Adrenal gland (tissue), 12 donors: ENCODE data around the gene PANK2. TPM values are rescaled to one million over a fixed set of nuclear protein-coding genes. Genes with fewer than 3 reads are reported as not detected.

Experiments
- DNase-seq, 7 donors: peaks; one replicate each; pipeline ENCODE4 v3.0.0-alpha.2; 2019 to 2020
- H3K27ac ChIP-seq, 5 donors: fragments of 200-600 bp; sonication (generic) in 4 of 5; 1 replicate in 3 of 5; 2 replicates in 2 of 5; pipeline versions ENCODE4 v1.5.1 to v1.8.0; 2016 to 2020; ENCODE audit warnings: mild to moderate bottlenecking in 1 of 5
- H3K27me3 ChIP-seq: fragments of 200-600 bp; 2 replicates; pipeline ENCODE4 v1.8.0; 2021
- H3K36me3 ChIP-seq, 2 donors: fragments of 200-600 bp; replicated peaks in 1 of 2; 1 replicate in 1 of 2; 2 replicates in 1 of 2; pipeline versions ENCODE4 v1.5.1 to v1.8.0; 2018 to 2022
- H3K4me1 ChIP-seq, 2 donors: fragments of 200-600 bp; replicated peaks in 1 of 2; 1 replicate in 1 of 2; 2 replicates in 1 of 2; pipeline versions ENCODE4 v1.5.1 to v1.8.0; 2018 to 2021
- H3K4me3 ChIP-seq, 4 donors: fragments of 200-600 bp; sonication (generic) in 3 of 4; one replicate each; pipeline ENCODE4 v1.5.1; 2016 to 2018
- H3K9me3 ChIP-seq, 3 donors: fragments of 200-600 bp; sonication (generic) in 1 of 3; replicated peaks in 1 of 3; 1 replicate in 2 of 3; 2 replicates in 1 of 3; pipeline versions ENCODE4 v1.5.1 to v1.8.0; 2016 to 2021
- POLR2A ChIP-seq, 2 donors: fragments of 450-650 bp; IDR thresholded peaks; one replicate each; pipeline ENCODE4 v1.6.1; 2017; ENCODE audit warnings: antibody characterized with exemption in 2 of 2, mild to moderate bottlenecking in 2 of 2, moderate library complexity in 1 of 2
- WGBS, 4 donors: extraction: QIAGEN DNeasy Blood & Tissue Kit in 2 of 4; methylation state at CpG; one replicate each; pipeline versions ENCODE4 v1.1.5 to v1.1.7; 2013 to 2017; 5-methylcytosine and 5-hydroxymethylcytosine counted together
- intact Hi-C, 2 donors: fragments of 100-400 bp; cut with DNase I; formaldehyde crosslinking; loops; one replicate each; pipeline versions ENCODE4 v1.14.1 to v1.15.0; 2022 to 2023
- polyA plus RNA-seq, 3 donors: library from polyadenylated mRNA; stranded (reverse); fragments of 200-250 nt in 2 of 3; fragments of 350-450 nt in 1 of 3; fragmentation: Illumina TruSeq in 1 of 3; extraction: RNeasy Lipid Tissue Mini Kit (QIAGEN cat#74804) in 1 of 3; gene quantifications; one replicate each; pipeline ENCODE4 v1.2.3, GENCODE V29; 2013 to 2014
- total RNA-seq, 9 donors: library from RNA; depleted of rRNA in 4 of 9; stranded (reverse); fragments of >200 nt in 4 of 9; fragments of 120-200 nt in 1 of 9; fragmentation: NEBNext Ultra II Directional in 1 of 9; extraction: Animal tissue kit (Norgen Biotek cat#: 25700) in 1 of 9; gene quantifications; one replicate each; pipeline versions ENCODE4 v1.1.0 to v1.2.4, GENCODE V29; 2013 to 2023
- TF ChIP-seq, protein P1 (sequence below), 6 experiments: fragments of 450-650 bp in 4 of 6; fragments of 200-600 bp in 2 of 6; sonication (generic) in 1 of 6; IDR thresholded peaks; 1 replicate in 5 of 6; 2 replicates in 1 of 6; pipeline versions ENCODE4 v1.5.1 to v1.8.0; 2016 to 2021; ENCODE audit warnings: antibody characterized with exemption in 6 of 6, mild to moderate bottlenecking in 2 of 6, moderate library complexity in 1 of 6
- donor health status: healthy with polysubstance abuse.
- donor health status: Bipolar disorder and iron deficiency.
- donor health status: DM: yes; HTN: yes; CAD: no.
- donor health status: DM: no; HTN: no; CAD: no.
- donor health status: DM: no; HTN: no; CAD: no.
- donor health status: DM: yes; HTN: yes; CAD: no.

The PANK2 gene
- total and polyA plus RNA-seq, 12 donors: 32.5 to 70.1 (median 46.9) TPM

DNA sequence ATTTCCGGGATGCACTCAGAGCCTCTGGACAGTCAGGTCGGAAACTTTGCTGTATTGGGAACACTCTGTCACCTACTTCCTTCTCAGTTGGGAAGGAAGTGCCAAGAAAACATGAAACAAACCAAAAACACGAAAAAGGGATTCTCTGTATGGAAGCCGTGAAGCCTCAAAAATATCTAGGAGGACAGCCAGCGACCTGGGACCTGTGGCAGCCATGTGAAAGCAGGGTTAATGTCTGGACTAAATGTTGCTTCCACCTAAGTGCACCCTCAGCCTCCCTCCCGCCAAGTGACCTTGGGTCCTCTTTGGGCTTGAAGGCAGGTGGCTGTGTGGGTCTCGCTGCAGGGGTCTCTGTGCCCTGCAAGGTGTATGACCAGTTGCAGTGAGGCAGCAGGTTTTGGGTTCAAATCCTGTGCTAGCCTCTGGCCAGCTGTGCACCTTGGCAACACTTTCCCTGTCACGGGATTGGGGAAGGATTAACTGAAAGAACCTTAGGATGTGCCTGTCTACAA lies 41.7 kb upstream of the PANK2 start:
- Histone ChIP-seq H3K4me3 (peak overlapping the region; percentile 29 to 94 (median 88)), H3K9me3 (no peaks in the 10 kb centered on the region), H3K27ac (peak overlapping the region; percentile 74 to 95 (median 87)), H3K27me3 (no peaks in the 10 kb centered on the region), H3K4me1 (peaks cover 9 to 23% of the 10 kb centered on the region in 2 donors), H3K36me3 (no peaks in the 10 kb centered on the region)
- 9 to 18% (median 12%) methylated on average over 7 to 8 of the region's 8 CpGs for WGBS, 4 donors
- intact Hi-C loops: no loop called here
- TF ChIP-seq, protein P1, sequence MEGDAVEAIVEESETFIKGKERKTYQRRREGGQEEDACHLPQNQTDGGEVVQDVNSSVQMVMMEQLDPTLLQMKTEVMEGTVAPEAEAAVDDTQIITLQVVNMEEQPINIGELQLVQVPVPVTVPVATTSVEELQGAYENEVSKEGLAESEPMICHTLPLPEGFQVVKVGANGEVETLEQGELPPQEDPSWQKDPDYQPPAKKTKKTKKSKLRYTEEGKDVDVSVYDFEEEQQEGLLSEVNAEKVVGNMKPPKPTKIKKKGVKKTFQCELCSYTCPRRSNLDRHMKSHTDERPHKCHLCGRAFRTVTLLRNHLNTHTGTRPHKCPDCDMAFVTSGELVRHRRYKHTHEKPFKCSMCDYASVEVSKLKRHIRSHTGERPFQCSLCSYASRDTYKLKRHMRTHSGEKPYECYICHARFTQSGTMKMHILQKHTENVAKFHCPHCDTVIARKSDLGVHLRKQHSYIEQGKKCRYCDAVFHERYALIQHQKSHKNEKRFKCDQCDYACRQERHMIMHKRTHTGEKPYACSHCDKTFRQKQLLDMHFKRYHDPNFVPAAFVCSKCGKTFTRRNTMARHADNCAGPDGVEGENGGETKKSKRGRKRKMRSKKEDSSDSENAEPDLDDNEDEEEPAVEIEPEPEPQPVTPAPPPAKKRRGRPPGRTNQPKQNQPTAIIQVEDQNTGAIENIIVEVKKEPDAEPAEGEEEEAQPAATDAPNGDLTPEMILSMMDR (IDR thresholded peaks at IDR 0.05): no peak
- TF ChIP-seq POLR2A (IDR thresholded peaks at IDR 0.05): no peak
- no peak for DNase-seq

DNA sequence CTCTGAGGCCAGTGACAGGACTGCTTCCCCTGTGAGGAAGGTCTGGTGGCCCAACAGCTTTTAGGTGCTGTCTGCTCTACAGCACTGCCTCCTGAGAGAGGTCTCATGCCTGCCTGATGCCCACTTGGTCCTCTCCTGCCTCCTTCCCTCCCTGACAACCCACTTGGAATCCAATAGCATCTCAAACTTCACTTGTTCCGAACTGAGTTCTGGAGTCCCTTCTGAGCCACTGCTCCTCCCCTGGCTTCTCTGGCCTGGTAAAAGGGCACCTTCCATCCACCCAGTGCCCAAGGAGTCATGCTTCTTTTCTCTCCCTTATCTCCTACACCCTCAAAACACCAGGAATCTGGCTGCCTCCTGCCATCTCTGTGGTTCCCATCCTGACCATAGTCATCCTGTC lies 40.6 kb upstream of the PANK2 start:
- Histone ChIP-seq H3K27me3 (no peaks in the 10 kb centered on the region), H3K27ac (no peak overlapping the region), H3K9me3 (no peaks in the 10 kb centered on the region), H3K4me1 (peaks cover 9 to 23% of the 10 kb centered on the region in 2 donors), H3K4me3 (no peak overlapping the region), H3K36me3 (no peaks in the 10 kb centered on the region)
- TF ChIP-seq POLR2A (IDR thresholded peaks at IDR 0.05): no peak
- TF ChIP-seq, protein P1 (IDR thresholded peaks at IDR 0.05): no peak
- 91 to 100% (median 93%) methylated on average over 1 of the region's 1 CpG for WGBS, 4 donors
- no peak for DNase-seq
- intact Hi-C loops: no loop called here

DNA sequence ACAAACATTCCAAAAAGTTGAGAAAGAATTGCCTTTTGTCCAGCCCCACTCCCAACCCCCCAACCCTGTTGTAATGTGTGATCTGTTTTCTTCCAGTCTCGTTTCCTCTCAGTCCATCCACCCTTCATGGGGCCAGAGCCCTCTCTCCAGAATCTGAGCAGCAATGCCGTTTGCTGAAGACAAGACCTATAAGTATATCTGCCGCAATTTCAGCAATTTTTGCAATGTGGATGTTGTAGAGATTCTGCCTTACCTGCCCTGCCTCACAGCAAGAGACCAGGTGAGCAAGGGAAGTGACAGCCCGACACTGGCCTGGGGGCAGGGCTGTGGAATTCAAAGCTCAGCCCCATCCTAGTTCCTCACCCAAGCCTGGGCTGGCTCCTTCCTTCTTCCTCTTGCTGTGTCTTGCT lies 34.7 kb upstream of the PANK2 start:
- intact Hi-C loops: loop anchor here in 1 of 2 donors (10.0 kb wide), 1 partner anchor 180 kb away; no protein-coding TSS in a partner anchor
- TF ChIP-seq, protein P1 (IDR thresholded peaks at IDR 0.05): no peak
- TF ChIP-seq POLR2A (IDR thresholded peaks at IDR 0.05): no peak
- no peak for DNase-seq
- no peak overlapping the region for H3K27ac ChIP-seq
- H3K4me1 ChIP-seq: no peaks in the 10 kb centered on the region
- no peak overlapping the region for H3K4me3 ChIP-seq
- WGBS, 4 donors: 63 to 78% (median 72%) methylated on average over 4 of the region's 4 CpGs
- H3K36me3 ChIP-seq: peaks cover 0 to 39% of the 10 kb centered on the region in 2 donors
- H3K9me3 ChIP-seq: no peaks in the 10 kb centered on the region
- H3K27me3 ChIP-seq: no peaks in the 10 kb centered on the region

DNA sequence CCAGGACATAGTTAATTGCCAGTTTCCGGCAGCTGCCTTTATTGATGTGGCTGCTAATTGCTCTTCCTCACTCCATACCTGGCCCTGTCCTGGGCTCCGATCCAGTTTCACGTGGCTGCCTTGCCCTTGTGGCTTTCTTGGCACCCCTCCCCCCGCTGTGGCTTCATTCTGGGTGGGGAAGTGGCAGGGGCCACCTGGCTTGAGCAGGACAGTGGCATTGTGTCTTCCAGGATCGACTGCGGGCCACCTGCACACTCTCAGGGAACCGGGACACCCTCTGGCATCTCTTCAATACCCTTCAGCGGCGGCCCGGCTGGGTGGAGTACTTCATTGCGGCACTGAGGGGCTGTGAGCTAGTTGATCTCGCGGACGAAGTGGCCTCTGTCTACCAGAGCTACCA lies 31.8 kb upstream of the PANK2 start:
- WGBS, 4 donors: 77 to 86% (median 81%) methylated on average over 8 to 14 of the region's 14 CpGs
- peaks cover 0 to 61% of the 10 kb centered on the region in 2 donors for H3K36me3 ChIP-seq
- no peaks in the 10 kb centered on the region for H3K4me1 ChIP-seq
- no peaks in the 10 kb centered on the region for H3K27me3 ChIP-seq
- H3K27ac ChIP-seq: no peak overlapping the region
- DNase-seq: no peak
- no peaks in the 10 kb centered on the region for H3K9me3 ChIP-seq
- intact Hi-C loops: loop anchor here in 1 of 2 donors (10.0 kb wide), 1 partner anchor 183 kb away; no protein-coding TSS in a partner anchor
- TF ChIP-seq, protein P1 (IDR thresholded peaks at IDR 0.05): no peak
- no peak for TF ChIP-seq POLR2A (IDR thresholded peaks at IDR 0.05)
- H3K4me3 ChIP-seq: no peak overlapping the region
